HuH-7 (cell line): ENCODE data around the gene ODAD2.

Experiments
- DNase-seq: peaks from one replicate; pipeline ENCODE4 v3.0.0; 2011; ENCODE audit warnings: low spot score

ODAD2 gene

DNA sequence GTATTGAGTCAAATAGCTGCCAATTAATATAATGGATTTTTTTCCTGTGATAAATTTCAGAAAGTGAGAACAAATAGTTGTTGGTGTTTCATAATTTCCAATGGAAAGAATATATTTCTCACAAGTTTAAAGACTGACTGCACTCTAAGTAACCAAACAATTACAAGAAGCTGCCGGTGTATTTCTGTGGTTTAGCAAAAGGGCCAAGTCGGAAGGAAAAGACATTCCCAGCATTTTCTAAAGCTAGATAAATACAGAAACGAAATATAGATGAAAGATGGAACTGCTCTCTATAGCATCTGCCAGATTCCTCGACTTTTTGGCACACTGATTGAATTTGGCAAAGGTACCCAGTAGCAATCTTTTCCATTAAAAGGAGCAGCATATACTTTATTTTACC, 160.5 kb downstream of the ODAD2 start:
- DNase-seq = no peak

- no peak for DNase-seq
Observed at GRCh38 chr10:27834476-27834875, 164.4 kb downstream of the ODAD2 start.

DNA sequence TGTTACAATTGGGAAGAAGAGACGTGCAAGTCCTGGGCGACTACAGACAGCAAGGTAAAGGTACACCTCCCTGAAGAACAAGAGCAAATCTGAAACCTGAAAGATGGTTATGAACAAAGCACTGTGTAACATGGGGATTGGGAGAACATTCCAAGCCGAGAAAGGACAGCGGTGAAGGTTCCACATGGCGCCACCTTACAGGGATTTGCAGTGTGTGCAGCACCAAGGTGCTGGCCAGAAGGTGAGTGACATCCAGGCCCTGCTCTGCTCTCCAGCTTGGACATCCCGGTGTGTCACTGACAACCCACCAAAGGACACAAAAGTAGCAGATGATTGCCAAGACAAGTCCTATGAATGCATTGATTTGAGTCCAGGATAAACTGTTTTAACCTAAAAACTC, 165.1 kb downstream of the ODAD2 start:
- no peak for DNase-seq

DNA sequence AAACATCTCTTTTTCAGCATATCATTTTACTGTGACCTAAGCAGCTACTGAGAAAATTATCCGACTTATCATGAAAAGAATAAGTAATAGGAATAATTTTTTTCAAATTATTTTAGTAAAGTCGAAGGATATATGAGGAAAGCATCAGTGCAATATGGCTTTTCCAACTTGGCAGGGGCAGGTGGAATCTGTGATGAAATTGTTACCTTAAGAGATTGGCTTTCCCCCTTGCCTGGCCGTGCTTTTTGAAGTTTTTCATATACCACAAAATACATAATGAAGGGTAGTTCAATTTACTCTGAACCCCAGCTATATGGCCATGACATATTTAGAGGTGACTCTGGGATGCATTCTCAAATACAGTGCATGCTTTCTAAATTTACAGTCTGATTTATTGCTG, 166.1 kb downstream of the ODAD2 start:
- DNase-seq = no peak

- DNase-seq = no peak
Observed at GRCh38 chr10:27826369-27826768, 172.5 kb downstream of the ODAD2 start.

GRCh38 chr10:27822301-27822700, 176.6 kb downstream of the ODAD2 start:
- DNase-seq = no peak

GRCh38 chr10:27820637-27821036, 178.2 kb downstream of the ODAD2 start:
- DNase-seq = no peak

- DNase-seq = no peak
Observed at GRCh38 chr10:27819781-27820531, 178.9 kb downstream of the ODAD2 start.

- no peak for DNase-seq
Observed at GRCh38 chr10:27816320-27816719, 182.6 kb downstream of the ODAD2 start.

- no peak for DNase-seq
Observed at GRCh38 chr10:27815846-27816245, 183.0 kb downstream of the ODAD2 start.

DNA sequence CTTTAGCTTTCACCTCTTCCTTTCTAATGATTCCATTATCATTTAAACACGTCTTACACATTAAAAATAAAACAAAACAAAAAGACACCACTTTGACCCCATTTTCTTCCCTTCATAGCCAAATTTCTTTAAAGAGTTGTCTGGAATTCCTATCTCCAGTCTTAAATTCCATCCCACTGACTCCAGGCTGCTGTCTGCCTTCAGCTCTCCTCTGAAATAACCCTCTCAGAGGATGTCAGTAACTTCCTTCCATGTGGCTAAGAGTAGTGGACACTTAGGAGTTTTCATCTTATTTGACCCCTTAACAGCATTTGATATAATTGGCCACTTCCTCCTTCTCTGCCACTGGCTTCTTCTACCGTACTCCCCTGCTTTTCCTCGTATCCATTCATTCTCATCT, 183.6 kb downstream of the ODAD2 start:
- DNase-seq = no peak

- no peak for DNase-seq
Observed at GRCh38 chr10:27805180-27805579, 193.7 kb downstream of the ODAD2 start.

DNA sequence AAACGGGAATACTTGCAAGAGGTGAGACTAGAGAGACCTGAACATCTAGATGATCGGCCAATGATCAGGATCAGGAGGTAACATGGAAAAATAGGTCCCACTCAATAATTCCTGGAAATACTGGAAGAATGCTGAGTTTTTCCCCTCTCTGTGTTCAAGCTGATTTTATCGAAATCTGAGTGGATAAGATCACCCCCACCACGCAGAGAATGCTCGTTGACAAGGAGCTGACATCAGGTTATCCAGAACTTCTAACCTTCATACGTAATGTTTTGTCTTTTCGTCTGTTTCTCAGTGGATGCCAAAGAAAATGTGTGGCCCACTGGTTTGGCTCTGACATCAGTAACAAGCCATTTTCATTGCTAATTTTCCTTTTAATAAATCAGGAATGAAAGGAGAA, 194.7 kb downstream of the ODAD2 start:
- no peak for DNase-seq

DNA sequence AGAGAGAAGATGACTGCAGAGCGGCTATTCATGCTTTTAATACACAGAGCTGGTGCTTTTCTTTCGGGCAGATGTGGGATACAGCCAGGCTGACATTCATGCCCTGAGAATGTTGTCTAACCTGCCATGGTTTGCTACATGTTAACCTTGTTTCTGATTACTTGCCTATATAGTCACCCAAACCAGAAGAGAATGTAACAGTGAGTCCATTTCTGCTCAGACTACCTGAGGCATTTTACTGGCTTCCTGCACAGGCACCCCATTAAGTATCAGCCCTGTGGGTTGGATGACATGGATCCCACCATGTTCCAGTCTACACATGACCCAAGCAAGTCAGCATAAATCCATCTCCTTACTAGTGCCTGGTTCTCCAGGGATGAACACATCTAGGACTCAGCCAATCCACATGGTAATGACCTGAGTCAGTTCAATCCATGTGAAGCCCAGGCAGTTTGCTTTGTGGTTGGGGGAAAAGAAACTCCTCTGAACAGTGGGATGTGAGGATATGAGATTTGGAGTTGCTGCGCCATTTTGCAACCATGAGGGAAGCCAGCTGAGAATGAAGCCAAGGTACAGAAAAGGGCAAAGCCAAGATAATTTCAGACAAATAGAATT, 197.6 kb downstream of the ODAD2 start:
- DNase-seq = no peak

GRCh38 chr10:27799046-27799445, 199.8 kb downstream of the ODAD2 start:
- no peak for DNase-seq

- DNase-seq = no peak
Observed at GRCh38 chr10:27794157-27794556, 204.7 kb downstream of the ODAD2 start.

DNA sequence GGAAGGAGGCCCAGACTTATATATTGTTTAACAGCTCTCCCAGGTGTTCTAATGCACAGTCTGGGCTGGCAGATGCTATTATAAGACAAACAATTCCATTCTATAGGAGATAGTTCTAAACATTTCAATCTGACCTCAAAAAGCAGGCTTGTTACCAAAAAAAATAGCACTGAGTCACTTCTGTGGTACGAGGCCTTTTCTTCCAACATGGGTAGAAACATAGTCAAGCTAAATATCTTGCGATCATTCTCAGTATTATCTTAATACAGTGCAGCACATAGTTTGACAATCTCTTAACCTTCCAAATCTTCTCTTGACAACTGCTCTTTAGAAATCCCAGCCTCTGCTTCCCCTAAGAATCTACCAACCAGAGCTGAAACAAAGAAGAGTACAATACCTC, 206.7 kb downstream of the ODAD2 start:
- DNase-seq = no peak

- no peak for DNase-seq
Observed at GRCh38 chr10:27784272-27784671, 214.6 kb downstream of the ODAD2 start.

GRCh38 chr10:27783660-27784059, 215.2 kb downstream of the ODAD2 start:
- peak; percentile 9 for DNase-seq

- DNase-seq = no peak
Observed at GRCh38 chr10:27779462-27780015, 219.3 kb downstream of the ODAD2 start.

- DNase-seq = no peak
Observed at GRCh38 chr10:27774831-27775230, 224.0 kb downstream of the ODAD2 start.

DNA sequence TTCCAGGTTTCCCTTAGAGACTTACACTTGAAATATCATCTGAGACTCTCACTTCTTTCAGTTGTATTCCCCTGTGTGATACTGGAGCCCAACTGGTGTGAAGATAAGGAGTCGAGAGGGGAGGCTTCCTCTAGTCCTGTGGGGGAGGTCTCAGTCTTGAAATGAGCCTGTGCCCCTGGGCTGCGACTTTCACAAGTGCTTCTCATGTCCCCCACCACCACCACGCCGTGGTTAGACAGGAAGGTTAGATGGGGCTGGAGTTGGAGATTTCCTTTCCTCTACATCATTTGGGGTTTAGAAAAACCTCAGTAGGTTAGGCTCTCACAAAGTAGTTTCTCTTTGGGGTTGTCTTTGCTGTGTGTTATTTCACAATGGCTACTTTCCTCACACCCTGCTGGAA, 227.6 kb downstream of the ODAD2 start:
- no peak for DNase-seq

GRCh38 chr10:27770181-27770580, 228.7 kb downstream of the ODAD2 start:
- DNase-seq = no peak
